HG03521 (cell line): ENCODE data around the gene OR4E2.
"Not testable (repeated sequence)": the region's sequence is repeated elsewhere in the genome, so short reads cannot be mapped to it uniquely, and the experiment has no call there.

ENCODE experiments used
- ATAC-seq: cut with Tn5 transposase; IDR thresholded peaks from one replicate; pipeline ENCODE4 v1.9.1; 2021; ENCODE audit warnings: mild to moderate bottlenecking, moderate library complexity; ENCODE audit not compliant: unreplicated experiment

OR4E2 gene, protein sequence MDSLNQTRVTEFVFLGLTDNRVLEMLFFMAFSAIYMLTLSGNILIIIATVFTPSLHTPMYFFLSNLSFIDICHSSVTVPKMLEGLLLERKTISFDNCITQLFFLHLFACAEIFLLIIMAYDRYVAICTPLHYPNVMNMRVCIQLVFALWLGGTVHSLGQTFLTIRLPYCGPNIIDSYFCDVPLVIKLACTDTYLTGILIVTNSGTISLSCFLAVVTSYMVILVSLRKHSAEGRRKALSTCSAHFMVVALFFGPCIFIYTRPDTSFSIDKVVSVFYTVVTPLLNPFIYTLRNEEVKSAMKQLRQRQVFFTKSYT

GRCh38 chr14:21653331-21653885, at the start of gene OR4E2:
Gene OR4E2, plus strand, starts transcription at chr14:21653835. Its CDS starts 11,248 bp downstream, at chr14:21665083.
- no peak for ATAC-seq

DNA sequence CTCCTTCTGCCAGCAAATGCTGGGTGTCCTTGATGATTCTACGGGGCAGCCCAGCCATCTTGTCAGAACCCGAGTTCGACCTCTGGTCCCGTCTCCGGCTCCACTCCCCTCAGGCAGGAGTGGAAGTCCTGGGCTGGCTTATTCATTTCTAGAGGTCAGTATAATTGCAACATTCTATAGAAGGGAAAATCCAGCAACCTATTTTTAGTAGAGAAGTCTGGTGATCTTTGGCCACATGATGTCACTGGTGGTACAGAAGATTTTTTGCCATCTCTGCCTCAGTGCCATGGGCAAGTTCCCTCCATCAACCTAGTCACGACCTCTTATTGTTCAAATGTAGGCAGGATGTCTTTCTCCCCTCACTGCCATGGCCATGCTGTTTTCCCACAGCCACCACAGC, 41.3 kb upstream of the OR4E2 start:
- no peak for ATAC-seq

DNA sequence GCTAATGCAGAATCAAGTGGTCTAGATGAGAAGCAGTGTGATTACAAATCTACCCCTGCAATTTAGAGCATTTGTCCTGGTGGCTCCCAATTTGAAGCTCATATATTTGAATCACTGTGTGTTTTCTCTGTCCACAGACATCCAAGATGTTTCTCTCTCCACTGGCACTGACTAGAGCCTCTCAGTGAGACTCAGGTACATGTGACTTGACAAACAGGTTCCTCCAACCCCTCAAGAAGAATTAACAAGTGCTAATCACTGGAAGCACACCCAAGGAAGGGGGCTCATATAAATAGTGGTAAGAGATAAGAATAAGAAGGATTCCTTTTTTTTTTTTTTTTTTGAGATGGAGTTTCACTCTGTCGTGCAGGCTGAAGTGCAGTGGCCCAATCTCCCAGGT, 39.4 kb upstream of the OR4E2 start:
- no peak for ATAC-seq

DNA sequence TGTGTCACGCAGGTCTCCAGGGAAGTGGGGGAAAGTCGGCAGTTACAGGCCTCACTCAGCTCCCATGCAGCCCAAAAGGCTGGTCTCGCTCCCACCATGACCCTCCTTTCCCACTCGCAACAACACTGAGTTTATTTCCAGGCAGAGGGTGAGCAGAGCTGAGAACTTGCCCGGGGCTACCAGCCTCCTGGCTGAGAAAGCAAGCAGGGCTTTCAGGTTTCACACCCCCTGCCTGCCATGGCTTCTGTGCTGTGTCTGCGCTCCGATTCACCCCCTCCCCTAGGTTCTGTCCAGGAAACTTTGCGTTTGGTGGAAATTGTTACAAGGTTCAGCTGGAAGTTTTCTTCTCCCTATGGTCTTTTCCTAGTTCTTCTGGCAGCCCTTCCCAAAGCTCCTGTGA, 36.0 kb upstream of the OR4E2 start:
- no peak for ATAC-seq

DNA sequence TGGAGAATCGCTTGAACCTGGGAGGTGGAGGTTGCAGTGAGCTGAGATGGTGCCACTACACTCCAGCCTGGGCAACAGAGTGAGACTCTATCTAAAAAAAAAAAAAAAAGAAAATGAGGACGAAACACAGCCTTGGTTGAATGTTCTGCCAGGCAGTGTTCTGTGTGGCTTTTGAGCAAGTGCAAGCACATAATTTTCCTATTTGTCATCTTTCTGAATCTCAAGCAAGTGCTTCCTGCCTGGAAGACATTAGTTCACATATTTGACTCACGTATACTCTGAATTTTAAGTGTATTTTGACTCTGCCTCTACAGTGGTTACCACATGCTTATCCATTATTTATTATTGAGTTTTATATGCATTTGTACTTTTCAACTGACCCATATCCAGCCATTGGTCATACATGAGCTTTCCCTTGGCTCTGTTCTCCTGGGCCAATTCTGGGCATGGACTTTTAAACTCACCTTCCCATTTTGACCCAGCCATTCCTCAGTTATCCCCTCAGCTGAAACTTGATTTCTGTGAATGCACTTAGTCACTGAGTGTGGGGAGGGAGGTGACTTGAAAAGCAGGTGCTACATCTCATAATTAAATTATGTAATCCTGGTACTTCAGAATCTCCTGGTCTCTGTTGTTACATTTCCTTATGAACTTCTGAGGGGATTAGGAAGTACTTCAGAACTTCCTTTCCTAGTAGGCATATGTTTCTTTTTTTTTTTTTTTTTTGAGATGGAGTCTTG, 27.0 kb upstream of the OR4E2 start:
- ATAC-seq = no peak

GRCh38 chr14:21630503-21630902, 23.1 kb upstream of the OR4E2 start:
- not testable (repeated sequence) for ATAC-seq

DNA sequence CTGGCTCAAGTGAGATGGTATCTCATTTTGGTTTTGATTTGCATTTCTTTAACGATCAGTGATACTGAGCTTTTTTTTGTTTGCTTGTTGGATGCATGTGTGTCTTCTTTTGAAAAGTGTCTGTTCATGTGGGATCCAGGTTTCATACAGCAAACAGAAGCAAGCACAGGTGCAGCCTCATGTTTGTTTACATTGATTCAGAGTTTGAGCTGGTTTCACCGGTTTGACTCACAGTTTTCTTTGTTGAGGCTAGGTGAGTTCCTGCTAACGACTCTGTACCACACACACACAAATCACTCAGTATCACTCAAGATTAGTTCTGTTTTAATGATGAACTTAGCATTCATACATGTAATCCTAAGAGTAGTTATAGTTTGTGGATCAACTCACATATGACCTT, 22.6 kb upstream of the OR4E2 start:
- no peak for ATAC-seq

DNA sequence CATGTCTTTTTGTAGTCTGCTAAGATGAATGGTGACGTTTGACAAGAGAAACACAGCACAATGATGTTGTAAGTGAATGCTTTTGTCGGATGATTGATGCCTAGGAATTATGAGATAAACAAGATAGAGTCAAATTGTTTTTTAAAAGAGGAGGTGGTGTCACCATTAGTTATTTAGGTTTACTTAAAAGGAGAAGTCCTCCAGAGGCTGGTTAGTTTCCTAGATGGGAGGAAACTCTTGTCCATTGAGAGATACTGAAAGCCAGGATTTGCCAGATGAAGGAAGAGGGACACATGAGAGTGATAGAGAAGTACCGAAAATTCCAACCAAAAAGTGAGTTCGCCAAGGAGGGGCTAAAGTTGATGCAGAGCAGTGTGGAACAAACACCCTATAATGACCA, 18.8 kb upstream of the OR4E2 start, which contains the start of gene OR10G2:
Gene OR10G2, minus strand, starts transcription at position 101 of the 400 bp plus-strand sequence. Its CDS starts 98 bp downstream, at position 3.
- ATAC-seq = no peak

- ATAC-seq = no peak
These were observed 11.0 kb upstream of the OR4E2 start for GRCh38 chr14:21642683-21643082.

GRCh38 chr14:21643407-21643806, 10.2 kb upstream of the OR4E2 start:
- no peak for ATAC-seq

GRCh38 chr14:21647380-21647779, 6.3 kb upstream of the OR4E2 start:
- ATAC-seq = no peak

DNA sequence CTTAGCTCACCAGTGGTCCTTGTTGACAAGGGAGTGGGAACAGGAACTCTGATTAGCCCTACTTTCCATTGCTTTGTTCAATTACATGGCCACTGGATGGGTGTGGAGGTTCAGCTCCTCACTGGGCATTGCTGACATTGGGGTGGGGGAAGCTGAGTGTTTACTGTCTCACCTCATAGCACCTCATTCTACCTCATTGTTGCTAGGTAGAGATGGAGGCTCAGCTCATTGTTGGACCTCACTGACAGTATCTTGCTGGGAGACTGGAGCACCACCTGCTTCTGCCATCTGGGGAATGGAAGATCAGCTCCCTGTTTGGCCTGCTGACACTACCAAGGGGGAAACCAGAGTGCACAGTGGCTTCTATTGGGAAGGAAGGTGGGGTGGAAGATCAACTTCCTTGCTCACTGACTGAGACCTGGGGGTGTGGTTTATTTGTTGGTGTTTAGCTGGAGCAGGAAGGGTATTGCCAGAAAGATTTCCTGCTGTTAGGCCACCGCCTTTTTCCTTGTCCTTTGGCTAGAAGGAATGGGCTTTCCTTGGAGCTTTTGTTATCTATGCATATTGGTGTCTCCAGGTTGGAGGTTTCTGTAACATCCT, 1.3 kb upstream of the OR4E2 start:
- ATAC-seq = no peak

DNA sequence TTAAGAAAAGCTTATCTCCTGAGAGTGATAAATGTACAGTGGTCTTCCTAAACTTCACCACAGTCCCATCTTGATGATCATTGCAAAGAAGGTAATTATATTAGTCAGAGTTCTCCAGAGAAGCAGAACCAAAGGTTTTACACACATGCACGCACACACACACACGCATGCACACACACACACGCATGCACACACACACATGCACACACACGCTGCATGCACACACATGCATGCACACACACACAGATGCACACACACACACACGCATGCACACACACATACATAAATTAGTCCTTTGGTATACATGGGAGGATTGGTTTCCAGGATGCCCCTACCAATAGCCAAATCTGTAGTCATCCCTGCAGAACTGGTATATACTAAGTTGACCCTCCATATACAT, 580 bp downstream of the OR4E2 start:
- no peak for ATAC-seq

DNA sequence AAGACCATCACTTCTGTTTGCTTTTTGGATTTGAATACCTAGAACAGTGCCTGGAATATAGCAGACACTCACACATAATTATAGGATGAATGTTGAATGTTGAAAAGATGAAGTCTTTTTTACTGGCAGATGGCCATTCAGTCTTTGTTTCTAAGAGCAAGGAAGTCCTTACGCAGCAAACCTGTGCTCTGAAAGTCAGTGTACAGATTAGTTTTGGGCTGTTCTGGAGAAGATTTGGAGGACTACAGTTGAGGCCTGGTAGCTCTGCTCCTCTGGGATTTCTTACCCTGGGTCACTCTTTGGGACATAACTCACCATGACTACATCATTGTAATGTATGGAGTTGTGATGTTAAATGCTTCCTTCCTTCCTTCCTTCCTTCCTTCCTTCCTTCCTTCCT, 3.3 kb downstream of the OR4E2 start:
- ATAC-seq = no peak

DNA sequence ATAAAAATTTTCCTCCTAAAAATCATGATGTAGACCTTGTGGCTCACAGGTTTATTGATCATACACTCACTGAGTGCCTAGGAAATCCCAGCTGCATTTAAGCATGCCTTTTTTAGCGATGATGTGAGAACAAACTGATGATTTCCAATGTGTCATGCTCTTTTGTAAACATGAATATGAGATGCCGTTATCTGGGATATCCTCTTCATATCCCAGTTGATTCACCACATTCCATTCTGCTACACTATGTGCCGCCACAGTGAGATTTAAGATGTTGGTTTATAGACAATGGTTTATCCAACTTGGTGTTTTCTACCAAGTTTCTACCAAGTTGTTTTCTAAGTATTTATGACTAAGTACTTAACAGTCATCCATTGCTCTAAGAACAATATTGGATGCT, 14.7 kb downstream of the OR4E2 start:
- ATAC-seq = no peak

- no peak for ATAC-seq
These were observed 15.6 kb downstream of the OR4E2 start for GRCh38 chr14:21669284-21669683.

GRCh38 chr14:21671371-21671770, 17.7 kb downstream of the OR4E2 start:
- no peak for ATAC-seq

DNA sequence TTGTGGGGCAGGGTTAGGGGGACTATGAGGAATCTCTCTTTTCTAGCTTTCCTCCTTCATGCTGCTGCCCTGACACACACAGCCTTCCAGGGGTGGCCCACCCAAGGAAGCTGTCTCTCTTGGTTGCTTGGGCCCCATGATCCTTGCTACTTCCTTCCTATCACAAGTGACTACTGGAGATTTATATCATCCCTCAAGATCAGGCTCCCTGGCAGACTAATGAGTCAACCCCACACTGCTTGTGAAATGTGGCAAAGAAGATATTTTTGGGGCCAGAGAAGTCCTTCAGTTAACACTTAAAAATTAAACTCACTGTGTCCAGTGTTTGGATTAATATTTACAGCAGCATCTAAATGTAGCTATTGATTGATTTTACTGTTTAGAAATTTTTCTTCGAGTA, 18.5 kb downstream of the OR4E2 start:
- no peak for ATAC-seq

GRCh38 chr14:21673718-21674117, 20.1 kb downstream of the OR4E2 start, which contains the start of gene OR4E1:
Gene OR4E1, minus strand, starts transcription at chr14:21673818. Its CDS starts 2,883 bp downstream, at chr14:21670935.
- no peak for ATAC-seq

DNA sequence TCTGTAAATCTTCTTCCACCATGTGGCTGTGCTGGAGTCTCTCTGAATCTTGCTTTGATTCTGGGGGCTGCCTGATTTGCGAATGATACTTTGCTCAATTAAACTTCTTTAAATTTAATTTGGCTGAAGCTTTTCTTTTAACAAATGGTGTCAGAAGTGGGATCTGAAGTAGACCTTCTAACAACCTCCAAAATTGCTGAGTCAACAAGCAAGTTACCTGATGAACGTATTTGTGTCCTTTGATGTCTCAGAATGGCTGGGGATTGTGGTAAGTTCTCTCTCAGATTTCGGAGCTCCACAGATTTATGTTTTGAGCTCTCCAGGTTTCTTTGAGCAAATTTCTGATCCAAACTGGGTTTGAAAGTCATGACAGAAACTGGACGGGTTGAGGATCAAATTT, 21.9 kb downstream of the OR4E2 start:
- ATAC-seq = no peak

DNA sequence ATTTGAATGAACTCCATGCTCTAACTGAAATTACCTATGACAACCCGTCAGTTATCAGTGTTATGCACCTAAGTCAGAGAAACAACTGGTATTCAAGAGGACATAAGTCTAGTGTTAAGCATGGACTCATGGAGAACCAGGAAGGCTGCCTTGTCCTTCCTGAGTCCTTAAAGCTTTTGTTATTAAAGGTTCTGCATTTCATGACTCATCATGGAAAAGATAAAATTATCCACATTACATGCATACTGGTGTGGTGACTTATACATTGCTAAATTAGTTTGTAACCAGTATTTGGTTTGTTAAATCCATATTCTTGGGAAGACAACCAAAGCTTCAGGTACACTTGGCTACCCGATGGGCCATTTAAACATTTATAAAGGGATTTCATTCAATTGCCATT, 26.4 kb downstream of the OR4E2 start:
- ATAC-seq = no peak

- no peak for ATAC-seq
These were observed 32.8 kb downstream of the OR4E2 start for GRCh38 chr14:21686468-21686867.
